Measurements from ENCODE around the gene PRDM16. TPM values are rescaled to one million over a fixed set of nuclear protein-coding genes. Genes with fewer than 3 reads are reported as not detected.

PRDM16 gene
- polyA plus RNA-seq, 2 of the 4 experiments (the other 2 are of a cell fraction): 0.03 to 0.35 TPM

GRCh38 chr1:3230553-3230952, 161.6 kb downstream of the PRDM16 start:
- WGBS (ENCODE audit: missing lambda C conversion rate): 59% methylated on average over 14 of the region's 15 CpGs
- no peaks in the 10 kb centered on the region for H3K4me1 ChIP-seq
- H3K4me3 ChIP-seq: no peak overlapping the region
- FAIRE-seq (no peak), DNase-seq (ENCODE audit: low read depth in 1 of 2, low spot score in 1 of 2) (no peak), ATAC-seq (no peak)
- CTCF ChIA-PET: no interaction called here
- POLR2A ChIA-PET: no interaction called here
- no peak overlapping the region for H3K27ac ChIP-seq
- TF ChIP-seq GATA3 (IDR thresholded peaks at IDR 0.05; ENCODE audit: borderline replicate concordance) (no peak), ATOH8 (CRISPR knock-in tag; IDR thresholded peaks at IDR 0.05; ENCODE audit: low read depth) (no peak), MAFK (IDR thresholded peaks at IDR 0.05; ENCODE audit: partially characterized antibody) (no peak), ZC3H11A (IDR thresholded peaks at IDR 0.05) (no peak), CBX2 (IDR thresholded peaks at IDR 0.05; ENCODE audit: borderline replicate concordance, low read depth) (no peak)
- TF ChIP-seq, protein P1, sequence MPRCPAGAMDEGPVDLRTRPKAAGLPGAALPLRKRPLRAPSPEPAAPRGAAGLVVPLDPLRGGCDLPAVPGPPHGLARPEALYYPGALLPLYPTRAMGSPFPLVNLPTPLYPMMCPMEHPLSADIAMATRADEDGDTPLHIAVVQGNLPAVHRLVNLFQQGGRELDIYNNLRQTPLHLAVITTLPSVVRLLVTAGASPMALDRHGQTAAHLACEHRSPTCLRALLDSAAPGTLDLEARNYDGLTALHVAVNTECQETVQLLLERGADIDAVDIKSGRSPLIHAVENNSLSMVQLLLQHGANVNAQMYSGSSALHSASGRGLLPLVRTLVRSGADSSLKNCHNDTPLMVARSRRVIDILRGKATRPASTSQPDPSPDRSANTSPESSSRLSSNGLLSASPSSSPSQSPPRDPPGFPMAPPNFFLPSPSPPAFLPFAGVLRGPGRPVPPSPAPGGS (IDR thresholded peaks at IDR 0.05): no peak
- H3K9me3 ChIP-seq: no peaks in the 10 kb centered on the region
- no peak overlapping the region for H3K4me2 ChIP-seq

DNA sequence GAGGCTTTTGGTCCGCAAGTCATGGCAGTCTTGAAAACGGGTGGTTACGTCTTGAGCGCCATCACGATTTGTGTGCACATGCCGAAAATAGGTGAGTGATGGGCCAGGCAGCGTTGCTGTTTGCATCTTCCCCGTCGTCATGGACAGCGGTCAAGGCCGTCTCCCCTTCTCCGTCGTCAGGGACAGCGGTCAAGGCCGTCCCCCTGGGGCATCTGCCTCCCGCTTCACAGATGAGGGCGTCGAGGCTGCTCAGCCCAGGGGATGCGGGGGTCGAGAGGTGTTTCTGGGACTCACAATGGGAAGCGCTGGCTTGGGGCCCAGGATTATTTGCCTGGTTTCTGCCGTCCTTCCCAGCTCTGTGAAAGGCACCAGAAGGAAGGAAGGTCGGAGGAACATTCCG, 162.2 kb downstream of the PRDM16 start:
- TF ChIP-seq PHF8 (IDR thresholded peaks at IDR 0.05; ENCODE audit: borderline replicate concordance, low read depth) (no peak), PBX3 (IDR thresholded peaks at IDR 0.05) (no peak), CBX8 (IDR thresholded peaks at IDR 0.05) (no peak), MAX (IDR thresholded peaks at IDR 0.05) (no peak), HOXA7 (CRISPR knock-in tag; IDR thresholded peaks at IDR 0.05) (no peak)
- H3K9me3 ChIP-seq: no peaks in the 10 kb centered on the region
- H3K4me1 ChIP-seq: no peaks in the 10 kb centered on the region
- H3K4me3 ChIP-seq: no peak overlapping the region
- H3K27ac ChIP-seq: no peak overlapping the region
- 59% methylated on average over 18 of the region's 24 CpGs for WGBS (ENCODE audit: missing lambda C conversion rate)
- FAIRE-seq (no peak), ATAC-seq (no peak), DNase-seq (ENCODE audit: low read depth in 1 of 2, low spot score in 1 of 2) (no peak)
- ChIA-PET CTCF (interaction anchor here (1.3 kb wide), 1 partner anchor 12 kb away, joined by 3 read pairs; no protein-coding TSS in a partner anchor), POLR2A (no interaction called here)
- H3K4me2 ChIP-seq: no peak overlapping the region

DNA sequence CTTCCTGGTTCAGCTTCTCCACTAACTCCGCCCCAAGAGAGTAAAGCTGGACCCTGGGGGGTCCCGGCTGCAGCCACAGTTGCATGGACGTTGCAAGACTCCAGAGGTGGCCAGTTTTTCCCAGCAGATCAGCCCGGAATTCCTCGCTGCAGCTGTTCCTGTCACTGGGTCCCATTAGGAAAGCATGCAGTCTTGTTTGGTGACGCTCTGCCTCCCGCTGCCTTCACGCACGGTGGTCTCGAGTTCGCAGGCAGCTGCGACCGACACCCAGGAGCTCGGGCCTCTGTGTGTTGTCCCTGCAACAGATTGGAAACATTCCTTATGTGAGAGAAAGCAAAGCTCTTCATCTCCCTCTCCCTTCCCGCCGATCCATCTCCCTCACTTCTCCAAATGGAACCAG, 162.8 kb downstream of the PRDM16 start:
- WGBS (ENCODE audit: missing lambda C conversion rate): 28% methylated on average over 10 of the region's 16 CpGs
- Histone ChIP-seq H3K4me2 (no peak overlapping the region), H3K9me3 (no peaks in the 10 kb centered on the region), H3K27ac (no peak overlapping the region), H3K4me1 (no peaks in the 10 kb centered on the region), H3K4me3 (no peak overlapping the region)
- no peak for FAIRE-seq
- ChIA-PET POLR2A (no interaction called here), CTCF (interaction anchor here (1.3 kb wide), 1 partner anchor 13 kb away, joined by 3 read pairs; no protein-coding TSS in a partner anchor)
- TF ChIP-seq ATOH8 (CRISPR knock-in tag; IDR thresholded peaks at IDR 0.05; ENCODE audit: low read depth): no peak
- no peak for TF ChIP-seq TFCP2L1 (CRISPR knock-in tag; IDR thresholded peaks at IDR 0.05)
- no peak for TF ChIP-seq KDM5A (IDR thresholded peaks at IDR 0.05)
- no peak for TF ChIP-seq NR3C1 (IDR thresholded peaks at IDR 0.05)
- no peak for TF ChIP-seq HDAC2 (IDR thresholded peaks at IDR 0.05)
- no peak for TF ChIP-seq EP300 (IDR thresholded peaks at IDR 0.05)
- TF ChIP-seq TP53 (CRISPR knock-in tag; IDR thresholded peaks at IDR 0.05): no peak
- TF ChIP-seq KDM1A (IDR thresholded peaks at IDR 0.05; ENCODE audit: low read depth): no peak
- no peak for TF ChIP-seq PBX3 (IDR thresholded peaks at IDR 0.05)
- no peak for TF ChIP-seq SREBF2 (IDR thresholded peaks at IDR 0.05)
- no peak for TF ChIP-seq MAZ (IDR thresholded peaks at IDR 0.05; ENCODE audit: borderline replicate concordance, low read depth, low read length)
- TF ChIP-seq NFE2L2 (conservative IDR thresholded peaks at IDR 0.05; ENCODE audit: low read length): no peak
- no peak for TF ChIP-seq MAFK (IDR thresholded peaks at IDR 0.05; ENCODE audit: partially characterized antibody)
- TF ChIP-seq ESRRA (IDR thresholded peaks at IDR 0.05; ENCODE audit: borderline replicate concordance, low read length): no peak
- TF ChIP-seq JUN (IDR thresholded peaks at IDR 0.05): no peak
- no peak for TF ChIP-seq USF2 (IDR thresholded peaks at IDR 0.05)
- TF ChIP-seq RAD21 (conservative IDR thresholded peaks at IDR 0.05 in 1 of 2, IDR thresholded peaks at IDR 0.05 in 1 of 2): no peak
- TF ChIP-seq, protein P2, sequence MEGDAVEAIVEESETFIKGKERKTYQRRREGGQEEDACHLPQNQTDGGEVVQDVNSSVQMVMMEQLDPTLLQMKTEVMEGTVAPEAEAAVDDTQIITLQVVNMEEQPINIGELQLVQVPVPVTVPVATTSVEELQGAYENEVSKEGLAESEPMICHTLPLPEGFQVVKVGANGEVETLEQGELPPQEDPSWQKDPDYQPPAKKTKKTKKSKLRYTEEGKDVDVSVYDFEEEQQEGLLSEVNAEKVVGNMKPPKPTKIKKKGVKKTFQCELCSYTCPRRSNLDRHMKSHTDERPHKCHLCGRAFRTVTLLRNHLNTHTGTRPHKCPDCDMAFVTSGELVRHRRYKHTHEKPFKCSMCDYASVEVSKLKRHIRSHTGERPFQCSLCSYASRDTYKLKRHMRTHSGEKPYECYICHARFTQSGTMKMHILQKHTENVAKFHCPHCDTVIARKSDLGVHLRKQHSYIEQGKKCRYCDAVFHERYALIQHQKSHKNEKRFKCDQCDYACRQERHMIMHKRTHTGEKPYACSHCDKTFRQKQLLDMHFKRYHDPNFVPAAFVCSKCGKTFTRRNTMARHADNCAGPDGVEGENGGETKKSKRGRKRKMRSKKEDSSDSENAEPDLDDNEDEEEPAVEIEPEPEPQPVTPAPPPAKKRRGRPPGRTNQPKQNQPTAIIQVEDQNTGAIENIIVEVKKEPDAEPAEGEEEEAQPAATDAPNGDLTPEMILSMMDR (IDR thresholded peaks at IDR 0.05): no peak
- no peak for TF ChIP-seq EHF (CRISPR knock-in tag; IDR thresholded peaks at IDR 0.05)
- ATAC-seq: no peak
- no peak for DNase-seq (ENCODE audit: low read depth in 1 of 2, low spot score in 1 of 2)

Data from A549 (cell line).